Measurements from ENCODE around the gene RPIA.
"Not testable (repeated sequence)": the region's sequence is repeated elsewhere in the genome, so short reads cannot be mapped to it uniquely, and the experiment has no call there.

The RPIA gene

GRCh38 chr2:88737385-88737784 is 45.9 kb downstream of the RPIA start:
- no peak for DNase-seq

DNA sequence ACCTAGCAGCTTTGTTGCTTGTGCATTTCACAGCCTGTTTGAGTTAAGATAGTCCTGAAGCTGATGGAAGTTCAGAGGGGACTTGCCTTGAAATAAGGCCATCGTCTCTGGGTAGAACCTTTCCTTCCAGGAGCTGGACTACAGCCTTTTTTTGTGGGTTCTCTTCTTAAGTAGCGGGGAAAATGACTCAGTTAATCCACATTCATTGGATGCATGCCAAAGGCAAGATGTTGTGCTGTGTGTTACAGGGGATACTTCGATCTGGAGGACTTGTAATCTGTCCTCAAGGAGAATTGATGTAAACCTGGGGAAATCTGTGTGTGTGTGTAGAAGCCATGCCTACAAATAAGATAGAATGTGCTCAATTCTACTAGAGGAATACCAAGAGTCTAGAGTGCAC is 46.8 kb downstream of the RPIA start:
- DNase-seq = no peak

- peak; percentile 8 for DNase-seq
Measured at GRCh38 chr2:88739985-88740600, 48.6 kb downstream of the RPIA start.

- no peak for DNase-seq
Measured at GRCh38 chr2:88746929-88747490, 55.5 kb downstream of the RPIA start.

DNA sequence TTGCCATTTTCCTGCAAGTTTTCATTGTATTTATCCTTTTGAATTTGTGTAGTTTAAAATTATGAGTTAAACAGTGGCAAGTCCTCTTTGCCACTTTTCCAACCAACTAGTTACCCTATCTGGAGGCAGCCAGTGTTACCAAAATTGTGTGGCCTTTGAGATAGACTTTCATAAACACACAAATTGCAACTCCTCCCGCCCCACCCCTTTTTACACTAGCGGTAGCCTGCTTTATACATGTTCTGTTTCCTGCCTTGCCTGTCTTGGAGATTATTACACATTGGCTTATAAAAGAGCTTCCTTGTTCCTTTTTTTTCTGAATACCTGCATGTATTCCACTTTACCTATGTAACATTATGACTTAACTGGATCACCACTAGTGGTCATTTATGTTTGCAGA is 56.5 kb downstream of the RPIA start:
- no peak for DNase-seq

DNA sequence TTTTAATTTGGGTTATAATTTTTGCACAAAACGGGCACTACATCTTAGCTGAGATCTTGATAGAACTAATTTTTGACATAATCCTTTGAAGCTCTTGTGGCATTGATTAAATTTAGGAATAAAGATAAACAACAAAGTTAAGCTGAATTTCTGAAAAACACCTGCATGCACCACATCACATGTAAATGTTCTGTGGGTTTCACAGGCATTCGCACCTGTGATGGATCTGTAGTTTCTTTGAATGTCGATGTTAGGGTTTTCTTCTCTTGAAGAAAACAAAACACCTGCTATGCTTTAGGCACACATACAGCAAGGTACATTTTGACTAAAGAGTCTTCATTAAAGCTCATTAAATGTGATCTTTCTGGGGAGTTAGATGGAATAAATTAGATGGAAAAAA is 60.3 kb downstream of the RPIA start:
- DNase-seq = no peak

- no peak for DNase-seq
Measured at GRCh38 chr2:88753833-88754584, 62.5 kb downstream of the RPIA start.

GRCh38 chr2:88754585-88755320 is 63.3 kb downstream of the RPIA start:
- no peak for DNase-seq

- no peak for DNase-seq
Measured at GRCh38 chr2:88755836-88756235, 64.4 kb downstream of the RPIA start.

- DNase-seq = no peak
Measured at GRCh38 chr2:88757025-88757424, 65.6 kb downstream of the RPIA start.

DNA sequence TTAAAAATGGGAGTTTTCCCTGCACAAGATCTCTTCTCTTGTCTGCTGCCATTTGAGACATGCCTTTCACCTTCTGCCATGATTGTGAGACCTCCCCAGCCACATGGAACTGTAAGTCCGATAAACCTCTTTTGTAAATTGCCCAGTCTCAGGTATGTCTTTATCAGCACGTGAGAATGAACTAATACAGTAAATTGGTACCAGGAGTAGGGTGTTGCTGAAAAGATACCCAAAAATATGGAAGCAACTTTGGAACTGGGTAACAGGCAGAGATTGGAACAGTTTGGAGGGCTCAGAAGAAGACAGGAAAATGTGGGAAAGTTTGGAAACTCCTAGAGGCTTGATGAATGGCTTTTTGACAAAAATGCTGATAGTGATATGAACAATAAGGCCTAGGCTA is 67.2 kb downstream of the RPIA start:
- DNase-seq = not testable (repeated sequence)

DNA sequence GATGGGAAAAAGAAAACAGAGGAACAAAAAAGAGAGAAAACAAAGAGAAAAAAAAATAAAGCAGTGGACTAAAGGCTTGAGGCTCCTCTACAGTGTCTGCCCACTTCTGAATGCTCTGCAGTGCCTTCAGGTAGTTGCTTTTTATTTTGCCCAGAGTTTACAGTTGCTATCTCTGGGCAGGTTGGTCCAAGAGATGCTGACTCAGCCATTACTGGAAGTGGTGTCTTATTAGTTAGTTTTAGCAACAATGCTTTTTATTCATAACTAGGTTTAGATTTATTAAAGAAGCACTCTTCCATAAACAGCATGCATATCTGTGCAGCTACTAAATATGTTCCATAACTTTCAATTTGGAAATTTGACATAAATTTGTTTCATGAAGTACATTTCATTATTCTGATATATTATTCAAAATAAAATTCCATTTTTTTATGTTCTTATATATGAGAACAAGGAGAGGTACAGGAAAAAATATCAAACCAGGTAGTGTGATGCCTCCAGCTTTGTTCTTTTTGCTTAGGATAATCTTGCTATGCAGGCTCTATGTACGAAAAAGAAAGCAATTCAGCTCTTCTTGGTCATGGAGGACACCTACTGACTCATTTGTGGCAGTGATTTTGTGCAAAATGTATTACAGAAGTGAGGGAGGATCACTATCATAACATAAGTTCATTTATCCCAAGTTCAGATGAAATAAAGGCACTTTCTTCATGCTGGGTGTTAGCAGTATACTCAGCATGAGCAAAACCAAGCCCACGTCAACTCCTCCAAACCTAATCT is 69.5 kb downstream of the RPIA start:
- DNase-seq = no peak

DNA sequence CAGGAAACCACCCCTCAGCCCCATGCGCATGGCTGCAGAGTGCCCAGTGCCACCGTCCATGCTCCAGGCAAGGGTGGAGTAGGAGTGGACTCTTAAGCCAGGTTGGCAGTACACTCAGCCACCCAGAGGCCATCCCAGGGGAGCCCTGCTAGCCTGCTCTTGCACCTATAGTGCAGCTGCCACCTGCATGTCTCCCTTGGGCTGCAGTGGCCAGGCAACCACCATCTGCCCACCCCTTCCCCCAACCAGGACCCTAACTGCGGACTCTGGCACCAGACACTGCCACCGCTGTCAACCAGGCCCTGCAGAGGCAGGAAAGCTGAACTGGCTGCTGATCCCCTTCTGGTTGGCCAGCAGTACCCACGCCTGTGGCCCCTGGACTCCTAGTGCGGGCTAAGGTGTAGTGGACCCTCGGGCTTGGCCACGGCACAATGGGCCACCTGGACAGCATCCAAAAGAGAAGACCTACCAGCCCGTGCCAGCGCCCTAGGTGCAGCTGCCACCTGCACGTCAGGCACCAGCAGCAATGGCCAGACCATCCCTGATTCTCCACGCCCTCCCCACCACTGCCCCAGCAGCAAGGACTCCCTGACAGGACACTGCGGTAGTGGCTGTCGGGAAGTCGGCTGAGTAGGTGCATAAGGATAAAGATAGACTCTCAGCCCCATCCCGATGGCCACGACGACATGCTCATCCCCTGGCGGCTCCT is 72.8 kb downstream of the RPIA start:
- DNase-seq = no peak

- DNase-seq = no peak
Measured at GRCh38 chr2:88764850-88765153, 73.3 kb downstream of the RPIA start.

DNA sequence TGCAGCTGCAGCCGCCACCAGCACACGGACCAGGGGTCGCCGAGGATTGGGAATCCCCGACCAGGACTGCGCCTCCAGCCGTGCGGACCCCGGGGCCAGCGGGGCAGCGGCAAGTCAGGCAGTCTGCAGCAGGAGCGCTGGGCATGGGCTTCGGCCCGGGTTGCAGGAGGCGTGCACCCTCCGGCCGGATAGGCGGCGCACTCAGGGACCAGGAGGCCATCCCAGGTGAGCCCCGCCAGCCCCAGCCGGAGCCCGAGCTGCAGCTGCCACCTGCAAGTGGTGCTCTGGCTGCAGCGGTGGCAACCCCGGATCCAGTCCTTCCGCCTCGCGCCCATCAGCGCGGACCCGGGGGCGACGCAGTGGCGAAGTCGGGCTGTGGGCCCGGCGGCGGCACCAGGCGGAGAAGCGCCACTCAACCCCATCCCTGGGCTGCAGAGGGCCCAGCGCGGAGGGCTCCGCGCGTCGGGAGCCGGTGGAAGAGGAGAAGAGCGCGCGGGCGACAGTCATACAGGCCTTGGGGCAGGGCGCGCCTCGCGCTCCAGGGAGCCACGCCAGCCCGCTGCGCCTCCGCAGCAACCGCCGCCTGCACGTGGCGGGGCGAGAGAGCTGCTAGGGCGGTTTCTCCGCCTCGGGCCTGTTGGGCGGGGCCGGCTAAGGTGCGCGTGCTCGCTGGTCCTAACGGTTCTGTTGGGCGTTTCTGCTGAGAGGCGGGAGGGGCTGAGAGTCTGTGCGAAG is 73.8 kb downstream of the RPIA start:
- DNase-seq = peak; percentile 11

DNA sequence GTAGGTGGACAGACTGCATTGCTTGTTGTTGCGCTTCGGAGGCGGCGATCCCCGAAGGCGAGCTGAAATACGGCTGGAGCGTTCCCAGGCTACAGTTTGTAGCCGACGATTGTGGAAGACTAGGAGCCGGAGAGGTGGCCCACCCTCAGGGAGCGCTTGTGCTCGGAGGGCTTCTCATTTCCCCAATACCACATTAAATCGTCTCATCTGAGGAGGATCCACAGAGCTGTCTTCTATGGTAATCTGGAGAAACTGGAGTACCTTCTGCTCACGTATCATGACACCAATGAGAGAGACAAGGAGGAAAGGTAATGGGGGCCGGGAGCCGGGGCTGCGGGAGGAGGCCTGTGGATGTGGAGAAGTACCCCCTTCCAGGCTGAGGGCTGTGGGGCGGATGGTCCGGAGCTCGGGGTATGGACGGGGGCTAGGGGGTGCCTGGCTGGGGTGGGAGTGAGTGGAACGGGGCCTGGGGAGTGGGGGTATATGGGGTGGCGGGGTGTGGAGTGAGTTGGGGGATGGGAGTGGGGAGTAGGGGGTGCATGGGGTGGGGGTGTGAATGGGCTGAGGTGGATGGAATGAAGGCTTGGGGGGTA is 74.5 kb downstream of the RPIA start:
- DNase-seq = peak; percentile 11

GRCh38 chr2:88770016-88770415 is 78.5 kb downstream of the RPIA start:
- no peak for DNase-seq

- DNase-seq = not testable (repeated sequence)
Measured at GRCh38 chr2:88773233-88774028, 82.0 kb downstream of the RPIA start.

- not testable (repeated sequence) for DNase-seq
Measured at GRCh38 chr2:88789213-88789612, 97.7 kb downstream of the RPIA start.

DNA sequence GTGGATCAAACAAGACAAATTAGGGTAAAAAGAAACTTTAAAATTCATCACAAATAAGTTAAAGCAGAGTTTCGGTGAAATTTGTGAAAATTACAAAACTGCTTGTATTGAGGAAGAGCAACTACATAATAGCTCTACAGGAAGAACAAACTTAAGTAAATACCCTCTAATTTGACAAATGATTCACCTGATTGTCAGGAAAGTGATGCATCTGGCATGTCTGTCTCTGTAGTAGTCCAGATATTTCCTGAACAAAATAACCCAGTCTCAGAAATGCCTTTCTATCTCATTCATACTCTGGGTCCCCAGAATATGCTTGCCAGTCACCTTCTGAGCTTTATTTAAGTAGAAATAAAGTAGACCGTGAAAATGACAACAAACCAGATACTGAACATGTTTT is 104.5 kb downstream of the RPIA start:
- DNase-seq = not testable (repeated sequence)

Measured in NCI-H1694 treated with DMSO at 0.1 percent for 48 hours (cell line).